ENCODE measurements around the gene KIAA0232.
"Not testable (repeated sequence)": the region's sequence is repeated elsewhere in the genome, so short reads cannot be mapped to it uniquely, and the experiment has no call there.

Gene KIAA0232

DNA sequence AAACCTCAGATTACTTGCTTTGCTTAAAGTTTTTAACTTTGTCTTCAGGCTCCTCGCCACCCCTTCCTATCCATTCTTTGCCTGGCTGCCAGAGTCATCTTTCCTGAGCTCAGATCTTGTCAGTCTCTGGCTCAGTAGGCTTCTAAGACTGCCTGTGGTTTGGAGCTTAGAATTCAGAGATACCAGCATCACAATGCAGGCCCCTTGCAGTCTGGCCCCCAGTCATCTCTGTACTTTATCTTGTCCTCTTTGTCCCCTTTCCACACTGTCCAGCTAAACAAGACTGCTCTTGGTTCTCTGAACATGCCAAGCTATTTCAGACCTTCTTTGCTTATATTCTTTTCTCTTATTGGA, 3.0 kb downstream of the KIAA0232 start:
- peaks cover 69% of the 10 kb centered on the region for H3K79me2 ChIP-seq (ENCODE audit: insufficient read depth, low read depth)

DNA sequence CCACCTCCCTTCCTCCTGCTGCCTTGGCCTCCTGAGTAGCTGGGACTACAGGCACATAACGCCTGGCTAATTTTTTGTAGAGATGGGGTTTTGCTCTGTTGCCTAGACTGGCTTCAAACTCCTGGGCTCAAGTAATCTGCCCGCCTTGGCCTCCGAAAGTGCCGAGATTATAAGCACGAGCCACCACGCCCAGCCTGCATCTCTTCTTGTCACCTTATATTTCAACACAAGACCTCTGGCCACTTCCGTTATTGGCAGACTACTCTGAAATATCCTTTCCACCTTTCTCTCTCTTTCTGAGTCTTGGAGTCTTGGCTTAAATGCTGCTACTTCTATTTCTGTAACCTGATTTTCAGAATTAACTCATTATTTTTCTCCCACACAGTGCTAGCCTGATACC, 5.6 kb downstream of the KIAA0232 start:
- Histone ChIP-seq H3K9ac (no peak overlapping the region), H3K27ac (no peak overlapping the region), H4K20me1 (ENCODE audit: insufficient read depth) (peaks cover 15% of the 10 kb centered on the region), H2AFZ (ENCODE audit: low read depth) (no peak overlapping the region), H3K4me2 (no peak overlapping the region), H3K36me3 (ENCODE audit: insufficient read depth) (no peaks in the 10 kb centered on the region), H3K27me3 (ENCODE audit: insufficient read depth, low read depth) (no peaks in the 10 kb centered on the region), H3K4me3 (IDR thresholded peaks at IDR 0.05; ENCODE audit: insufficient read depth, low read depth, low read length) (no peak overlapping the region), H3K79me2 (ENCODE audit: insufficient read depth, low read depth) (peaks cover 95% of the 10 kb centered on the region), H3K4me1 (ENCODE audit: low read depth, poor library complexity, severe bottlenecking) (peaks cover 41% of the 10 kb centered on the region)
- TF ChIP-seq, protein P1, sequence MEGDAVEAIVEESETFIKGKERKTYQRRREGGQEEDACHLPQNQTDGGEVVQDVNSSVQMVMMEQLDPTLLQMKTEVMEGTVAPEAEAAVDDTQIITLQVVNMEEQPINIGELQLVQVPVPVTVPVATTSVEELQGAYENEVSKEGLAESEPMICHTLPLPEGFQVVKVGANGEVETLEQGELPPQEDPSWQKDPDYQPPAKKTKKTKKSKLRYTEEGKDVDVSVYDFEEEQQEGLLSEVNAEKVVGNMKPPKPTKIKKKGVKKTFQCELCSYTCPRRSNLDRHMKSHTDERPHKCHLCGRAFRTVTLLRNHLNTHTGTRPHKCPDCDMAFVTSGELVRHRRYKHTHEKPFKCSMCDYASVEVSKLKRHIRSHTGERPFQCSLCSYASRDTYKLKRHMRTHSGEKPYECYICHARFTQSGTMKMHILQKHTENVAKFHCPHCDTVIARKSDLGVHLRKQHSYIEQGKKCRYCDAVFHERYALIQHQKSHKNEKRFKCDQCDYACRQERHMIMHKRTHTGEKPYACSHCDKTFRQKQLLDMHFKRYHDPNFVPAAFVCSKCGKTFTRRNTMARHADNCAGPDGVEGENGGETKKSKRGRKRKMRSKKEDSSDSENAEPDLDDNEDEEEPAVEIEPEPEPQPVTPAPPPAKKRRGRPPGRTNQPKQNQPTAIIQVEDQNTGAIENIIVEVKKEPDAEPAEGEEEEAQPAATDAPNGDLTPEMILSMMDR (conservative IDR thresholded peaks at IDR 0.05; ENCODE audit: low read depth, low read length), result no peak

More for the DNA sequence above, 3.0 kb downstream of the KIAA0232 start:
- TF ChIP-seq, protein P1 (conservative IDR thresholded peaks at IDR 0.05; ENCODE audit: low read depth, low read length), result no peak
- H3K4me2 ChIP-seq, result no peak overlapping the region; the same call in 1 of the 2 replicates
- no peak overlapping the region for H2AFZ ChIP-seq (ENCODE audit: low read depth)
- no peak overlapping the region for H3K4me3 ChIP-seq (IDR thresholded peaks at IDR 0.05; ENCODE audit: insufficient read depth, low read depth, low read length)
- H3K9ac ChIP-seq, result no peak overlapping the region
- H3K27ac ChIP-seq, result no peak overlapping the region
- H3K4me1 ChIP-seq (ENCODE audit: low read depth, poor library complexity, severe bottlenecking), result peaks cover 28% of the 10 kb centered on the region
- no peaks in the 10 kb centered on the region for H3K27me3 ChIP-seq (ENCODE audit: insufficient read depth, low read depth)
- no peaks in the 10 kb centered on the region for H3K36me3 ChIP-seq (ENCODE audit: insufficient read depth)
- H4K20me1 ChIP-seq (ENCODE audit: insufficient read depth), result peaks cover 15% of the 10 kb centered on the region

DNA sequence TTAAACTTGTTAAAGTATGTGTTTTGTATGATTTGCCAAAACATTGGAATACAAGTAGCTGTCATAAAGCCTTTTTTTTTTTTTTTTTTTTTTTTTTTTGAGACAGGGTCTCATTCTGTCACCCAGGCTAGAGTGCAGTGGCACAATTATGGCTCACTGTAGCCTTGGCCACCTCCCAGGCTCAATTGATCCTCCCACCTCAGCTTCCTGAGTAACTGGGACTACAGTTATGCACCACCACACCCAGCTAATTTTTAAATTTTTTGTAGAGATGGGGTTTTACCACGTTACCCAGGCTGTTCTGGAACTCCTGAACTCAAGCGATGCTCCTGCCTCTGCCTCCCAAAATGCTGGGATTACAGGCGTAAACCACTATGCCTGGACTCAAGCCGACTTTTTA, 8.7 kb downstream of the KIAA0232 start:
- Histone ChIP-seq H3K79me2 (ENCODE audit: insufficient read depth, low read depth) (peaks cover 99% of the 10 kb centered on the region), H3K4me1 (ENCODE audit: low read depth, poor library complexity, severe bottlenecking) (peaks cover 25% of the 10 kb centered on the region)
- not testable (repeated sequence) for H2AFZ ChIP-seq (ENCODE audit: low read depth); H3K36me3 ChIP-seq (ENCODE audit: insufficient read depth); H3K4me2 ChIP-seq; H4K20me1 ChIP-seq (ENCODE audit: insufficient read depth); H3K9ac ChIP-seq; H3K4me3 ChIP-seq (IDR thresholded peaks at IDR 0.05; ENCODE audit: insufficient read depth, low read depth, low read length); H3K27me3 ChIP-seq (ENCODE audit: insufficient read depth, low read depth); H3K27ac ChIP-seq

DNA sequence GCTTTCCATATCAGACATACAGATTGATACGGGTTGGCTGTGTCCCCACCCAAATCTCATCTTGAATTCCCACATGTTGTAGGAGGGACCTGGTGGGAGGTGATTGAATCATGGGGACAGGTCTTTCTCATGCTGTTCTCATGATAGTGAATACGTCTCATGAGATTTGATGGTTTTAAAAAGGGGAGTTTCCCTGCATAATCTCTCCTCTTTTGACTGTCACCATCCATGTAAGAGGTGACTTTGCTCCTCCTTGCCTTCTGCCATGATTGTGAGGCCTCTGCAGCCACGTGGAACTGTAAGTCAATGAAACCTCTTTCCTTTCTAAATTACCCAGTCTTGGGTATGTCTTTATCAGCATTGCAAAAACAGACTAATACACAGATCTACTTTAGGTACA, 9.3 kb downstream of the KIAA0232 start:
- not testable (repeated sequence) for H4K20me1 ChIP-seq (ENCODE audit: insufficient read depth); H3K27me3 ChIP-seq (ENCODE audit: insufficient read depth, low read depth); H3K9ac ChIP-seq; H3K36me3 ChIP-seq (ENCODE audit: insufficient read depth); H3K4me3 ChIP-seq (IDR thresholded peaks at IDR 0.05; ENCODE audit: insufficient read depth, low read depth, low read length); H2AFZ ChIP-seq (ENCODE audit: low read depth); H3K27ac ChIP-seq
- Histone ChIP-seq H3K4me1 (ENCODE audit: low read depth, poor library complexity, severe bottlenecking) (peaks cover 25% of the 10 kb centered on the region), H3K4me2 (0 out of 2 replicates have a peak overlapping the region, but pooled peaks have one; percentile 30), H3K79me2 (ENCODE audit: insufficient read depth, low read depth) (peaks cover 99% of the 10 kb centered on the region)

DNA sequence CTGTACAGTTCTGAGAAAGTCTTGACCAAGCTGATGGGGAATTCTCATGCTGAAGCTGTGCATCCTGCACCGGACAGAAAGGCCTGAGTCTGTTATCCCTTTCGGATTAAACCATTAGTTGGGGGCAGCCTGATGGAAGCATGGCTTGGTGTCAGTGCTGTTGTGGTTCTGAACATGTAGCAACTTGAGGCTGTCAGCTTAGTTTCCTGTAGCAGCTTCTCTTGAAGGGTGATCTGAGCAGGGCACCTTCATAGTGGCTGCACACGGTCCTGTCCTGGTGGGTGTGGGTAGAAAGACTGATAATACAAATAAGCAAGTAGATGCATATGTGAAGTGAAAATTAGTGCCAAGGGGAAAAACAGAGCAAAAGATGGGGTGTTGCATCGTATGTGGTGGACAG, 11.7 kb downstream of the KIAA0232 start:
- Histone ChIP-seq H3K9ac (no peak overlapping the region), H3K27me3 (ENCODE audit: insufficient read depth, low read depth) (no peaks in the 10 kb centered on the region), H3K4me3 (IDR thresholded peaks at IDR 0.05; ENCODE audit: insufficient read depth, low read depth, low read length) (no peak overlapping the region), H3K27ac (no peak overlapping the region), H3K79me2 (ENCODE audit: insufficient read depth, low read depth) (peaks cover 97% of the 10 kb centered on the region), H3K36me3 (ENCODE audit: insufficient read depth) (no peaks in the 10 kb centered on the region), H3K4me1 (ENCODE audit: low read depth, poor library complexity, severe bottlenecking) (peaks cover 25% of the 10 kb centered on the region), H3K4me2 (no peak overlapping the region), H4K20me1 (ENCODE audit: insufficient read depth) (no peaks in the 10 kb centered on the region; the same call in 1 of the 2 replicates), H2AFZ (ENCODE audit: low read depth) (no peak overlapping the region)
- TF ChIP-seq, protein P1 (conservative IDR thresholded peaks at IDR 0.05; ENCODE audit: low read depth, low read length), result no peak

All from KMS-11 (cell line).